T-helper 1 cell treated with Interleukin-12 subunit alpha and Interleukin-12 subunit beta and Interleukin-4 antibody, amounts not matched to agents 30 ng/mL and 1 ng/mL, for 36 hours (primary cell): ENCODE results near the gene CAMTA2. TPM values are rescaled to one million over a fixed set of nuclear protein-coding genes. Genes with fewer than 3 reads are reported as not detected.

Experiments used
- intact Hi-C: fragments of 100-400 bp; cut with micrococcal nuclease; formaldehyde crosslinking; loops from one replicate; pipeline ENCODE4 v1.15.1; 2024
- total RNA-seq: library from RNA; stranded (reverse); gene quantifications from 2 replicates; pipeline ENCODE4 v1.2.3, GENCODE V29; 2022

Gene CAMTA2
- total RNA-seq, 1 donor from 2014 or later, result 95.0 TPM

DNA sequence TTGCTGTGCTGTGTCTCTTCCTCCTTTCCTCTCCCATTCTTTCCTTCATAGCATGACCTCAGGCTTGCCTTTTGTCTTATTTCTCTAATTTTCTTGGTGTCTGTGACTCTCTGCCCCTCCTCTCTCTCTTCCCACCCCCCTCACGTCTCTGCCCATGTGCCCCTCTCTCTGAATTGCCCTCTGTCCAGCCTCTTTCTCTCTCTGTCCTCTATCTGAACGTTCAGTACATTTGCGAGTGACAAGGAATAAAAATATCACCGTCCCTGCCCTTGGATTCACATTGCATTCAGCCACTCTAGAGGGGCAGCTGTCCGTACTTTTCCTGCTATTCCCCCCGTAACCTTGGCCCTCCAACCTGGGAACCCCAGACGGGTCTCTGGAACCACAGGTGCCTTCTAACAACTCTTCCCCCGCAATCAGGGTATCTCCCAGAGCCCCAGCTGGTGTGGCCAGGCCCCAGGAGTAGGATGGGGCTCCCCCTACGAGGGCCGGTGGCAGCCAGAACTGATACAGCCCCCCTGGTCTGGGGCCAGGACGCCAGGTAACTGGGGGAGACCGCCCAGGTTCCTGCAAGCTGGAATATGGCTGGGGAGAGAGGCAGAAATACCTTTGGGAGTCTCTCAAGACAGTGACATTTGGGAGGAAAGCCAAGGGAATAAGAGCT lies 12.1 kb upstream of the CAMTA2 start:
- intact Hi-C loops, result loop anchor here (1.0 to 5.0 kb wide), 2 partner anchors 32 to 193 kb away; partner anchors contain the start of gene ZNF594

DNA sequence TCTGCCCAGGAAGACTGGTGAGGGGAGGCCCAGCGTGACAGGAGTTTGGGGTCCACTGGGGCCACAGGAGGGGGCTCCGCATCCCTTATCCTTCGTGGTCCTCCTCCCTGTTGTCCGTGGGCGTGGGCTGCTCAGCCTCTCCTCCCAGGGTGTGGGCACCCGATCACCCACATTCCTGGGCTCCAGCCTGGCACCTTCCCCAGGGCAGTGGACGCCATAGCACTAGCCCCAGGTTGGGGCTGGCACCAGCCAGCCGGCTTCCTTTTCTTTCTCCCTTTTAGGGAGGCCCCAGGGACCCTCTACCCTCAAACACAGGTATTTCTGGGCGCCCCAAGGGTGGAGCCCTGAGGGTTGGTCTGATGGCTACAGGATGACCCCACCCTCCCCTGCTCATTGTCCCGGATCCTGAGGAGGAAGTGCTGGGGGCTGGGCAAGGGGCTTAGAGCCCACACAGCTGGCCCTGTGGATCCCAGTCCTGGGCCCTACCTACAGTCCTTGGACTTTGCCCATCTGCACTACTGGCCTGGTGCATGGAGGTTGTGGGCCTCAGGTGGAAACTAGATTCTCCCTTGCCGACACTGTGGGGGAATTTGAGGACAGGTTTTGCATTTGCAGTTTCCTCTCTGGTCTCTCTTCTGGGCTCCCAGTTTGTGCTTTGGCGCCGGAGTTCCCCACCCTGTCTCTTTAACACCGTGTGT lies 11.4 kb upstream of the CAMTA2 start:
- intact Hi-C loops, result loop anchor here (1.0 to 5.0 kb wide), 2 partner anchors 32 to 193 kb away; partner anchors contain the start of gene ZNF594

DNA sequence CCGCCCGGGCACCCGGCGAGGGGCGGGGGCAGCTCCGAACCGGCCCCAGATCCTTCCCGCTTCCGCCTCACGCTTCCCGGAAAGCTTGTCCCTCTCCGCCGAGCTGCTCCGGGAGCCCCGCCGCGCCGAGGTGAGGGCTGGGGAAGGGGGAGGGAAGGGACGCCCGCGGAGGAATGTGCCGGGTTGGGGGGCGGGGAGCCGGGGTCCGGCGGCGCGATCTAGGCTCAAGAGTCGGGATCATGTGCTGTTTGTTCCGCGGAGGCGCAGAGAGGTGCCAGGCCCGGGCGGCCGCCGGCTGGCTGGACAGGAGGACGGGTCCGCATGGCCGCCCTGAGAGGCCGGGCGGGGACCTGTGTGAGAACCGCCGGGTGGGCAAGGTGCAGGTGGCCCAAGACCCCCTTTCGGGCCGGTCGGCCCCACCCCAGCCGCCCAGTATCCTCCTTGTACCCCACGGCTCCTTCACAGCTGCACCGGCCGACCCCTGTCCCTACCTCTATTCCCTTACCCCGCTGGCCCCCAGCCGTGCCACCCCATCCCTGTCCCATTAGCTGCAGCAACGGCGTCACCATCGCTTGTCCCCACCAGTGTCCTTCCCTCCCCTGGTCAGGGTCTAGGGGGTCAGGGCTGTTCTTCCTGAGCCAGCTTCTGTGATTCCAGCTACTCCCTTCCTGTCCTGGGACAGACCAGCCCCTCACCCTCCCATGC lies 10.7 kb upstream of the CAMTA2 start:
- intact Hi-C loops, result loop anchor here (5.0 kb wide), 1 partner anchor 194 kb away; the partner anchor contains the start of gene ZNF594

DNA sequence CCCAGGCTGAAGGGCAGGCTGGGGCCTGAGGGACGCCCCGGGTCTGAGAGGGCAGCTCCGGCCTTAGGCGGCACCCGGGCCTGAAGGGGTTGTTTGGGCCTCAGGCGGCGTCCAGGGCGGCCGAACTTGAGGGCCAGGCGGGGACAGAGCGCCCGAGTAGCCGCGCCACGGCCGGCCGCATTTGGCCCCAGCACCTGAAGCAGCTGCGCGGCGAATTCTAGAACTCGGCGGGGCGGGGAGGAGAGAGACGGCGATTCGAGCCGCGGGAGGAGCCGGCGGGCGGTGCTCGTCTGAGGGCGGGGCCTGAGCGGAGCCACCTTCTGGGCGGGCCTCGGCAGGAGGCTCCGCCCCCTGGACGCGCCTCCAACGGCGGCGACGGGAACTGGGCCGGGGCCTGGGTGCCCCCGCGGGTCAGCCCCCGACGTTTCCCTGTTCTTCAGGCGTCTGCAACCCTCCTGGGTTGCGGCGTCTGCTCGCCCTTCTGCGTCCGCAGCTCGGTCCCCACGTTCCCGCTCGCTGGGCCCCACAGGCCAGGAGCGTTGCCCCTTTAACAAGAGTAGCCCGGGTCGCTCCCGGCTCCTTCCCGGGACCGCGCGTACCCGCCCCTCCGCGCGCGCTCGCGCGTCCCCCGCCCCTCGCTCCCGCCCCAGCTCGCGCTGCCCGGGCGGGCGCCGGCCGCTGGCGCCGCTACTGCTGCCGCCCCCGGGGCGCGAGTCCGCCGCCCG lies 10.0 kb upstream of the CAMTA2 start, which contains the start of the genes INCA1 and KIF1C:
INCA1 (minus strand) TSS at position 221 of the 725 bp plus-strand sequence. CDS start 3,085 bp downstream, outside the sequence.
KIF1C (plus strand) TSS at position 649 of the 725 bp plus-strand sequence. CDS start 2,297 bp downstream, outside the sequence.
- intact Hi-C loops, result loop anchor here (1.0 to 5.0 kb wide), 5 partner anchors 10 to 195 kb away; partner anchors contain the start of genes CAMTA2, PFN1, RNF167 and SLC25A11

DNA sequence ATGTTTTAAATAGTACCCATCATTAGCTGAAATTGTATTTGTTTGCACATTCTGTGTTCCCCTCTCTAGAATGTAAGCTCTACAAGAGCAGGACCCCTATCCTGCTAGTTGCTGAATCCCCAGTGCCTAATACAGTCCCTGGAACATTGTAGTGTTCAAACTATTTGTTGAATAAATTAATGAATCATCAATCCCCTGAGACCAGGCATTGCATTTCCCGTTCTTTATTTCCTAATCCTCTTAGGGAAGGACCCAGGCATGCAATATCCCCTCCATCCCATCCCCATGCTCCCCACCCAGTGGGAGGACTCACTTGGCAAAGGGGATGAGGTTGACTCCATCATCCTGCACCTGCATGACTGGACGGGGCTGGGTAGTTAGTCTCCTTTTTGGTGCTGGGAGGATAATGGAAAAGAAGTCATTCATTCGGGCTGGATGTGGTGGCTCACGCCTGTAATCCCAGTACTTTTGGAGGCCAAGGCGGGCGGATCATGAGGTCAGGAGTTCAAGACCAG lies 6.7 kb upstream of the CAMTA2 start:
- intact Hi-C loops, result no loop called here

DNA sequence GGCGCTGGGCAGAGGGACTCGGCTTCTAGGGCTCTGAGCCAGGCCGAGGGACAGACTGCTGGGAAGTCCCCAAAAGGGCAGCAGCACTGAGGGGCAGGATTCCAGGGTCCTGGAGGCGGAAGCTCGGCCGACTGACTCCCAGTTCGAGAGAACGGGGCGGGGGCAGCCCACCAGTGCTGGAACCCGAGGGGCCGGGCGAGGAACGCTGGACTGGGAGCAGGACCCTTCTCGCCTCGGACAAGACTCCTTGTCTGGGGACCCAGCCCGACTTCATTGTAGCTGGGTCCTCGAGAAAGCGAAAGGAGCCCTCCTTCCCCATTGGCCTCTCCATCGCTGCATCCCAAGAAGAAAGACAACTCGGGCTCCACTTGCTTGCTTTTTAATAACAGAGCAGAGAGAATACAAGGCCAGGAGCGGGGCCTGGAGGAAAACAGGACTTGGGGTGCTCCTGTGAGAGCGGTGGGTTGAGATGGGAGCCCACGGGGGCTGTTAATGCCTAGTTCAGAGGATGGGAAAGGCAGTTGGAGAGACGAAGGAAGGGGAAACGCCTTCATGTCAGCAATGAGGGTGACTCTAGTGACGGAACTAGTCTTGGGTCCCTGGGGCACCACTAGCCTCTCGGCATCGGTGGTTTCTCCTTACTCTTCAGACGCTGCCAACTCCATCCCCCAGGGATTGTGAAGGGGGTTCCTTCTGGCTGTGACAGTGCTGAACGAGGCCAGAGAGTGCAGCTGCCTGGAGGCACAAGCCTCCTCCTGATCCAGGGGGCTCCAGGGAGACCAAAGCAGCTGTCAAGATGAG lies 492 bp upstream of the CAMTA2 start:
- intact Hi-C loops, result loop anchor here (1.0 to 5.0 kb wide), 6 partner anchors 9 to 124 kb away; partner anchors contain the start of genes INCA1, KIF1C, PFN1 and RNF167

DNA sequence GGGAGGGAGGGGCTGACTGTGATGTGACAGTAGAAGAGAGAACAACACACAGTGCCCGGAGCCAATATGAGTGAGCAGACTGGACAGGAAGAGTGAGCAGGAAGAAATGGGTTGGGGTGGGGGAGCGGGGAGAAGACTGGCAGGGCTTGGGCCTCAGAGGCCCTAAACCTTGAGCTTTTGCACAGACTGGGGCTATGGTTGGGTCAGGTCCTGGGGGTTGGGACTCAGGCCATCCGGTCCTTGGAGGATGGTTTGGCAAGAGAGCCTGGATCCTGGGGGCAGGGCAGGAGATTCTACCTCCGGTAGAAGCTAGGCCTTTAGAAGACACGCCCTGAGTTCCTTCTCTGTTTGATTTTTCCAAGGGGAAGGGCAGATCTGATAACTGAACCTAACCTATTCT lies 1.1 kb downstream of the CAMTA2 start:
- intact Hi-C loops, result loop anchor here (2.0 to 5.0 kb wide), 2 partner anchors 78 to 126 kb away; partner anchors contain the start of gene ZNF232

DNA sequence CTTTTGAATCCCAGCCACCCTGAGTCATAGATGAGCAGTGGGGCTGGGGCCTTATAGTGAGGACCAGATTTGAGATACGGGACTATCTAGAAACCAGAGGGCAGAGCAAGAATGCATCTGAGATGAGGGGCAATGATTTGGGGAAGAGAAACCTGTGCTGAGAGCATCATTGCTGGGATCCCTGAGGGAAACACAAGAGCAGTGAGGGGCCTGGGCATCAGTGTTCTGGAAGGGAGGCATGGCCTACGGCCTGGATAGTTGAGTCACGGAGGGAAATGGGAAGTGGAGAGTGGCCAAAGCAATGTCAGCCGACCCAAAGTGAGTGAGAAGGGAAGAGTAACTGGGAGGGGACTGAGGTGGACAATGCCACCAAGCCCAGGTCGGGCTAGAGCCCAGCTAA lies 5.2 kb downstream of the CAMTA2 start:
- intact Hi-C loops, result no loop called here

DNA sequence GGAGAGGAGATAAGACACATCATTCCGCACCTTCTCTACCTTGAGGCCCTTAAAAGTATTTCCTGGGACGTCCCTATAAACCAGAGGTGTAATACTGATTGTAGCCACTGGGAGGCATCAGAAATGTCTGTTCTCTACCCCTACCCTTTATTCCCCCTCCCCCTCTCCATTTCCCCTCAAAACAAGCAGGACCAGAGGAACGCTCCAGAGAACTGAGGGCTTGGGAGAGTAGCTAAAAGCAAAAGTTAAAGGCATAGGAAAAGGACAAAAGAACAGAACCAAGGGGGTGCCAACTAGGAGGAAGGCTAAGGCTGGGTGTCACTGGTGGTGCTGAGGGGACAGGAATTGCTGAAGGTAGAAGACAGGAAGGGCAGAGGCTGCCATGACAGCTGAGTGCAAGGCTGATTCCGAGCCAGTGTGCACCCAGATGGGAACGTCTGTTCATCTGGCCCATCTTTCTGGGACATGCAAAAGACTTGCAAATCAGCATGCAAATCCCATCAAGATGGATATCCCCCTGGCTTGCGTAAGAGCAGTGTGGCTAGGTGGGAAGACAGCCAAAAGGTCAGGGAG lies 6.7 kb downstream of the CAMTA2 start:
- intact Hi-C loops, result loop anchor here (1.0 kb wide), 2 partner anchors 51 to 82 kb away; no protein-coding TSS in a partner anchor

DNA sequence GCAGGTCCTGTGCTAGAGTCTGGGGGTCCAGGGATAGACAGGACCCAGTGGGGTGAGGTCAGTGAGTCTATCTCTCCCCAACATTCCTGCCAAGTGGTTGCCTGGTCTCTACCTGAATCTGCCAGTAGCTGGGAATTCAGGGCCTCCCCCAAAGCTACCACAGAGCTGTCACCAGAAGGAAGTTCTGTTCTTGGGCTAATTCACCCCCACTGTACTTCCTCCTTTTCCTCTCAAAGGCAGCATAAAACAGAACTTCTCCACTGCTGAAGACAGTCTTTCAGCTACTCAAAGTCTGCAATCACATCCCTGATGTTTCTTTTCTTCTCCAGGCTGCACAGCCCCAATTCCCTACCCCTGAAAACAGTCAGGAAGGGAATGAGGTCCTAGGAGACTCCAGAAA lies 8.7 kb downstream of the CAMTA2 start:
- intact Hi-C loops, result no loop called here

DNA sequence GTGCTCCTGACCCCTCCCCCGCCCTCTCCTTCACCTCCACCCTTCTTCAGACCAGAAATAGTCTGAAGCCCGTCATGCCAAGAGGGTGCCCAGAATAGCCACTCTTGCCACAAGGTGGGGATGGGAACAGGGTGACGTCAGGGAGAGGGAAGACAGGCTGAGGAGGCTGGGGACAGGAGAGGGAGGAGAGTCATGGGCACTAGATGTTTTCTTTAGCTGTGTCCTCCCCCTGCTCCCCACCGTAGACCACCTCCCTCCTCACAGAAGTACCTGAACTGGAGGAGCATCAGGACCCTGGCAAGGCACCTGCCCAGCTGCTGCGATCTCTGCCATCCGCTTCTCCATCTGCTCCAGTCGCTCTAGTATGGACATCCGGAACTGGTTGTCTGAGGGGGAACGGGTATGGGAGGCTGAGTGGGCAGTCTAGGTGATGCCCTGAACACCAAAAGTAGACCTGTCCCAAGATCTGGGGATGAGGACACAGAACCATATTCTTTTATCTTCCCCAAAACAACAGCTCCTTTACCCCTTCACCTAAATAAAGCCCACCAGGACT lies 13.3 kb downstream of the CAMTA2 start:
- intact Hi-C loops, result no loop called here

DNA sequence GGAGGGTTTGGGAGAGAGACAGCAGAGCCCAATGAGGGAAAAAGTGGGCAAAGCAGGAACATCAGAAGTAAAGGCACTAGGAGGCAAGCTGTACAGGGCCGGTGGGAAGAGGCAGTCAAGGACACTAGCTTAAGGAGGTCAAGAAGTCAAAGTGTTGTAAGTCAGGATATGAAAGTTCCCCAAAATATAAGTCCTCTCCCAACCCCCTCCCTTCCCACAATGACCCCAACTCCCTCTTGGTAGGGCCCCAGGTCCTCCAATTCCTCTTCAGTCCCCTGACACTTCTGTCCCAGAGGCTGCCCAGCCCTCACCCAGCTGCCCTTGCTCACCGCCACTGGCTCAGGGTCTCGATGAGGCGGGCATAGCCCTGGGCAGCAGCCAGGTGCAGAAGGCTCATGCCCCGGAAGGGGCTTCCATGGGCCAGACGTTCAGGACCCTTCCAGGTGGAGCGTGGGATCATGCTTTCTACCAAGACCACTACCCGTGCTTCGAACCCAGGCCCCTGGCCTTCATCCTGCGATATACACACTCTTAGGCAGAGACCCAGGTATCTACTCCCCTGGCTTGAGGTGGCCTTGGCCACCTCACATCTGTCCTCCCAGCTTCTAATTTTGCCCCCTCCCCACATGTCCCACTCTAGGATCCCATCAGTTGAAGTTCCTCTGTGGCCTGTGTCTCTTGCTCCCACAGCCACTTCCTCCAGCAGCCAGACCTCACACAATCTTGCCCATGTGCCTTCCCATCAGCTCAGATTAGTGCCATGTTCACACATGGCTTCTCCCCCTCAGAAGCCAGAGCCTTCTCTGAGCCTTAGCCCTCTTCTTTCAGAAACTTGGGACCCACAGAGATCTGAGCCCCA lies 14.0 kb downstream of the CAMTA2 start:
- intact Hi-C loops, result no loop called here

DNA sequence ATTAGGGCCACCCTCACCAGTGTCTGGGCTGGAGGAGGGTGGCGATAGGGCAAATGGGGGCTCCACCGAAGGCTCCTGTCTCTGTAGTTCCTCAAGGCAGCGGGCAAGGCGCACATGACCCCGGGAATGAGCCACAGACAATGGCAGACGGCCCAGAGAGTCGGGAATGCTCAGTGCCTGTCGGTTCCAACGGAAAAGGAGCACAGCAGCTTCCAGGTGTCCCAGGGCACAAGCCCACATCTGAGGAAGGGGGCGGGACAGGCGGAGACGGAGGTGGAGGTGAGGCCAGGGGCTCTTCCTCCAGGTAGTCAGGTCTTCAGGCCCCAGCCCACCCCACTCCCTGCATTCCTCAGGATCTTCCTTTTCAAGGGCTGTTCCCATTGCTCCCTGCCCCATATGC lies 14.7 kb downstream of the CAMTA2 start:
- intact Hi-C loops, result no loop called here

DNA sequence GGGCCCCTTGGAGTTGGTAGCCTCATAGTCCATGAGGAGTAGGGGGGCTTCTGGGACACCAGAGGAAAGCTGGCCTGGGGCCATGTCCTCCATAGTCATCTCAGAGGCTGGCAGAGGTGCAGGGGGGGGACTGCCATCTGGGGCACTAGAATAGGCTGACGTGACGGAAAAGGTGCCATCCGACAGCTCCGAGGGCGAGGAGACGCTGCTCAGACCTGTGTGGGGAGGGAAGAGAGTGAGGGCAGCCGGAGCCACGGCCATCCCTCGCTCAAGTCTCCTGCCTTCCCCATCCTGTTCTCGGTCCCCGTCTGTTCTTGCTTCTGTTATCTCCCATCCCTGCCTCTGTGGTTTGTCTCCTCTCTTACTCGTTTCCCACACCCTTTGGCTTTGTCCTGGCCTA lies 15.2 kb downstream of the CAMTA2 start:
- intact Hi-C loops, result no loop called here

DNA sequence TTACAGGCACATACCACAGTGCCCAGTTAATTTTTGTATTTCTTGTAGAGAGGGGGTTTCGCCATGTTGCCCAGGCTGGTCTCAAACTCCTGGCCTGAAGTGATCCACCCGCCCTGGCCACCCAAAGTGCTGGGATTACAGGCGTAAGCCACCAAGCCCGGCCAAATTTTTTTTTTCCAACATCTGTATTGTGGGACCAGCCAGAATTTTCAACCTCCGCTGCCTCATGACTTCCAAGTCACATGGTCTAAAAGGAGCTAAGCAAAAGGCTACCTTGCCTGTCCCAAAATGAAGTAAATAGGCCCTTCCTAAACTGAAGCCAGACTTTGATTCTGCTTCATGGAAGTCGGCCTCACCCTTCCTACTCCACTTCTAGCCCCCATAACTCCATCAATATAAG lies 15.6 kb downstream of the CAMTA2 start:
- intact Hi-C loops, result no loop called here

DNA sequence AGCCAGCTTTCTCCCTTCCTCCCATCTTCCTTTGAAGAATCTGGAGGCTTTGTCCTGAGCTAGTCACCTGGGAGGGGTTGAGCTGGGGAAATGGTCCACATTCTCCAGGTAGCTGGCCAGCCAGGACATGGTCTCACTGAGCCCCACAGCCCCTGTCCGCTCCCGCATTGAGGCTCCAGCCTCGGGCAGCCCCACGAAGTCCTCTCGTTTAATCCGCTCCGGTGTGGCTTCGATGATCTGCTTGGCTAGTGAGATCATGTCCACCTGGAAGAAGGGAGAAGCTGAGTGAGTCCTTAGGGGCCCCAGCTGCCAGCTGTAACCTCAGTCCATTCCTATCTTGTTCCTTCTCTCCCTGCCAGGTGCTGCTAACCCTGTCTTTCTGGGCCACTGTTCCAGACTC lies 17.2 kb downstream of the CAMTA2 start:
- intact Hi-C loops, result no loop called here

DNA sequence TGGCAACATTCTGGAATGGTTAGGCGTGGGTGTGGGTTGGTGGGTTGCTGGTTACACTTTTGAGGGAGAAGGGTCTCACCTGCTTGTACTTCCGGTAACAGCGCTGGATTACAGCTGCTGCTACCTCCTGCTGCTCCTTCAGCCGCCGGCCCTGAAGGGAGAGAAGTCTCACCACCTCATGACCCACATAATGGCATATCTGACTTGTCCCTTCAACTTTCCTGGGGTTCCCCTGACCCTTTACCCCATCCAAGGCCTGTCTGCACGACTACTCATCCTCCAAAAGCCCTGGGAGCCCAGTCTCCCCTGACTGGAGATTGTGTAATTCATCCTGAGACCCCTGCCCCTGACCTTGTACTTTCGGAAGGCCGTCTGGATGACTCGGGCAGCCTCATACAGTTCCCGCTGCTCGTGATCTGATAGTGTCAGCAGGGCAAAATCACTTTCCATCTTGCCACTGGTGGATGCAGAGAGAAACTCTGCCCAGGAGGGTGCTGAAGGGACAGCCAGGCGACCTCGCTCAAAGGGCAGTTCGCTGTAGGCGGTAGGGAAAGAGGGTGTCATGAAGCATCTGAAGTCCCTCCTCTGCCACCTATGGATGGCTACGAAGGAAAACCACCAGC lies 17.8 kb downstream of the CAMTA2 start:
- intact Hi-C loops, result no loop called here
